C1 segment of cervical spinal cord (tissue), 14 donors: Measurements from ENCODE around the gene SLC24A2.

ENCODE experiments used
- DNase-seq, 14 donors: peaks; one replicate each; lab custom pipeline; 2025; lab: John Stamatoyannopoulos, UW

The SLC24A2 gene

DNA sequence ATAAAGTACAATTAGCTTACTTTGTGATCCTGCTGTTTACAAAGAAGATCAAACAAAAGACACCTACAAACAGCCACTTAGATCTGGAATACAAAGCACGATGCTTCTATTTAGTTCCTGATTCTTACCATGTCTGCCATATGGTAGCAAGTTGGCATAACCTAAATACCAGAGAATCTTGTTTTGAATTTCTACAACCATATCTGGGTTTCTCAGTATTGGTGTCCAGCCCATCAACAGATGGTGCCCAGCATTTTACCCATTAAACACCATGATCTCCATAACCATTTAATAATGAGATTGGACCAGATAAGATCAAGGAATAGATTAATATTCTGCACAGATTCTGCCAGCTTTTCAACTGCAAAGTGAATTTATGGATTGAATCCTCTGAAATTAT is 29.8 kb downstream of the SLC24A2 start:
- no peak for DNase-seq

DNA sequence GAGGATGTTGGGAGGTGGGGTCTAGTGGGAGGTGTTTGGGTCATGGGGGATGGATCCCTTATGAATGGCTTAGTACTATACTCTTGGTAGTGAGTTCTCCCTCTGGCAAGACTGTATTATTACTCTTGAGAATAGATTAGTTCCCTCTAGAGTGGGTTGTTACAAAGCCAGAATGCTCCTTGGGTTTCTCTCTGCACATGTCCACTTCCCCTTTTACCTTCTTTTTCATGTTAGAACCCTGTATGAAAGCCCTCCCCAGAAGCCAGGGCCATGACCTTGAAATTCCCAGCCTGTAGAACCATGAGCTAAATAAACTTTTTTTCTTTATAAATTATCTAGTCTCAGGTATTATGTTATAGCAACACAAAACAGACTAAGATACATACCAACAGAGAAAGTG is 31.1 kb downstream of the SLC24A2 start:
- no peak for DNase-seq

DNA sequence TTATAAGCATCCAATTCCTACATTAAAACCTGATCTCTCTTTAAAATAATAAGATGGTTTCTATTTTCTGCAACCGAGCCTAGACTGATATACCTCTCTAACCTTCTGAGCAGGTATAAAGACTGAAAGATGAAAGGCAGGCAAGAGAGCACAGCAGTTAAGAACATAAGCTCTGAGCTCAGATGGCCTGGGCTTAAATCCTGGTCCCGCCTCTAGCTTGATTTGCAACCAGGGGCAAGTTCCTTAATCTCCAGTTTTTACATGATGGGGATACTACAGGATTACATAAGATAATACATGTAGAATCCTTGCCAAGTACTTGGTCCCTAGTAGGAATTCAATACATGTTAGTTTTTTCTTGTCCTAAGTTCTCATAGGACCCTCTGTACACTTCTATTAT is 33.9 kb downstream of the SLC24A2 start:
- no peak for DNase-seq

DNA sequence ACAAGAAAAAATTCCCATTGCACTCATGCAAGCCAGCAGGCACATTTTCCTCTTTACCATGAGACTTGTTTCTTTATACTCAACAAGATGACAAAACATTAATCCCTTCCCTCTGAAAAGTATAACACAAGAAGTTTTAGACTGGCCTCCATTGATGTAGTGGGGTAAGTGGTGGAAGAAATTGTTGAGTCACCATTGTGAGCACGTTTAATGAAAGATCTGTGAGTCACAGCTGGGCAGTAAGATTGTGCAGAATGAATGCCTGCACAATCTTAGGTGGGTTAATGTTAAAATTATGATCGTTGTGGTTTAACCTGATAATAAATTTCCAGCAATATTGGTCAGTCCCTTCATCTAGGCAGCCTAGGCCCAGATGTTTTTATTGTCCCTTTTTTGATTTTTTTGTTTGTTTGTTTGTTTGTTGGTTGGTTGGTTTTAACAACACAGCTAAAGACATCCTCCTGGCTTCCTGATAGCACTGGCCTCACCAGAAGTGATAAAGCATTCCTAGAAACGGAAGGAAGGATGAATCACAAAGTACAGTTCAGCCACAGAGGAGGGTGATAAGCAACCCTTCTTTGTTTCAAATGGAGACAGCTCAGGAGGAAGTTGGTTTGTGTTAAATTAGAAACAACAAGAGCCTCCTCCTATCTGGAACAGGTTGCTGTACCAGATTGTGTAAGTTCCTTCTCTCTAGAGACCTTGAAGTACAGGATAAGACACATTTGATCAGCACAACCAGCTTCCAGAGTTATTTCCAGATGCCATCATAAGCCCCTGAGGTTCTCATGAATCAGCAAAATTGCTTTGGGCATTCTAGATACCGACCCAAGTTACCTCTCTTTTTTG is 40.3 kb downstream of the SLC24A2 start:
- DNase-seq: no peak

DNA sequence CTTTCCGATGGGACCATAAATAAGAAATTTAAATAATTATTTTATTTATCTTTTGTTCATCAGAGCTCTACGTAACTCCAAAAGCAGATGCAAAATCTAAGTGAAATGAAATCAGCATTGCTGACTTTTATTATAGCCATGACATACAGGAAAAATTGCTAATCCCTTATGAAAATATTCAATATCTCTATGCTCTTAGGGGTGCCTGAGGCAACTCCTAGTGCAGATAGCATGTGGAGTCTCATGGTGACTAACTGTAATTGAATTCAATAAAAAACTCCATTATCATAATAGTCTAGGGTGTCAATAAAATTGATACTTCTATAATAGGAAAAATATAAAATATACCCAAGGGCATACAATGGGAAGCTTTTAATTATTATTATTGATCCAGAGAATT is 42.6 kb downstream of the SLC24A2 start:
- DNase-seq: no peak

DNA sequence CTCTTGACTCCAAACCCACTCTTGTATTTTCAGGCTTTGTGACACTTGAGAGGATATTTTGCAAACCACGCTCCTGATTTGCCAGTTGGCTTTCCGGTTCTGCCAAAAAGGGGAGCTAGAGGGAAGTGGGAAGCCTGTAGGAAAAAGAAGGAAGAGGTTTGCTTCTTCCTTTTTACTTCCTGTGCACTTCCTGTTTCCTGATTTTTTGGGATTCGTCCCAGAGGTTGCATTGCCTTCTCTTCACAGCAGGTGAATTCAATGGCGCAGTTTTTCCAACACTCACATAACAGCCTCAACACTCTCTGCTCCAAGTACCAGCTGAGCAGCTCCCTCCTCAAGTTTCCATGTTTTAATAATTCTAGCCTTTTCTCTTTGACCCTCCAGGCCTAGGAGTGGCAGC is 47.7 kb downstream of the SLC24A2 start:
- no peak for DNase-seq
